ENCODE results near the gene STN1. TPM values are rescaled to one million over a fixed set of nuclear protein-coding genes. Genes with fewer than 3 reads are reported as not detected.
A peak's percentile ranks its signal among the peaks of the same experiment; 100 is the strongest.

The STN1 gene
- total and polyA plus RNA-seq, 5 experiments from 2014 or later = 41.8 to 103 (median 89.3) TPM

GRCh38 chr10:103942866-103943265, 24.9 kb upstream of the STN1 start:
- no peaks in the 10 kb centered on the region for H3K27me3 Mint-ChIP-seq
- POLR2A ChIA-PET = no interaction called here

GRCh38 chr10:103941801-103942200, 23.8 kb upstream of the STN1 start:
- Mint-ChIP-seq H3K36me3 (no peaks in the 10 kb centered on the region), H3K27ac (no peak overlapping the region), H3K9me3 (no peaks in the 10 kb centered on the region), H3K27me3 (no peaks in the 10 kb centered on the region), H3K4me1 (no peaks in the 10 kb centered on the region), H3K4me3 (no peak overlapping the region)
- ATAC-seq (no peak), DNase-seq (no peak)
- POLR2A ChIA-PET = no interaction called here

More at GRCh38 chr10:103942866-103943265, 24.9 kb upstream of the STN1 start:
- ATAC-seq (no peak), DNase-seq (no peak)
- Mint-ChIP-seq H3K4me1 (peaks cover 3% of the 10 kb centered on the region in 4 donors), H3K27ac (no peak overlapping the region), H3K36me3 (no peaks in the 10 kb centered on the region), H3K4me3 (no peak overlapping the region), H3K9me3 (no peaks in the 10 kb centered on the region)

- H3K27me3 Mint-ChIP-seq = no peaks in the 10 kb centered on the region
- H3K36me3 Mint-ChIP-seq = no peaks in the 10 kb centered on the region
- no peaks in the 10 kb centered on the region for H3K4me1 Mint-ChIP-seq
- DNase-seq = no peak
- POLR2A ChIA-PET = no interaction called here
- ATAC-seq = no peak
- no peak overlapping the region for H3K4me3 Mint-ChIP-seq
- H3K27ac Mint-ChIP-seq = no peak overlapping the region
- no peaks in the 10 kb centered on the region for H3K9me3 Mint-ChIP-seq
These were observed 21.5 kb upstream of the STN1 start for GRCh38 chr10:103939522-103939921.

GRCh38 chr10:103936022-103936421, 18.0 kb upstream of the STN1 start:
- no peak for ATAC-seq
- H3K27ac Mint-ChIP-seq = no peak overlapping the region
- H3K9me3 Mint-ChIP-seq = no peaks in the 10 kb centered on the region

GRCh38 chr10:103934308-103934707, 16.3 kb upstream of the STN1 start:
- DNase-seq (no peak), ATAC-seq (no peak)
- no peak overlapping the region for H3K4me3 Mint-ChIP-seq
- peaks cover 2 to 6% (median 4%) of the 10 kb centered on the region in 4 donors for H3K4me1 Mint-ChIP-seq
- H3K27ac Mint-ChIP-seq = no peak overlapping the region
- H3K36me3 Mint-ChIP-seq = no peaks in the 10 kb centered on the region
- no peaks in the 10 kb centered on the region for H3K9me3 Mint-ChIP-seq
- H3K27me3 Mint-ChIP-seq = no peaks in the 10 kb centered on the region
- POLR2A ChIA-PET = no interaction called here

More at GRCh38 chr10:103936022-103936421, 18.0 kb upstream of the STN1 start:
- POLR2A ChIA-PET = no interaction called here
- no peaks in the 10 kb centered on the region for H3K27me3 Mint-ChIP-seq
- no peaks in the 10 kb centered on the region for H3K4me1 Mint-ChIP-seq
- H3K4me3 Mint-ChIP-seq = no peak overlapping the region
- H3K36me3 Mint-ChIP-seq = no peaks in the 10 kb centered on the region
- no peak for DNase-seq

GRCh38 chr10:103933557-103934121, 15.7 kb upstream of the STN1 start:
- DNase-seq (no peak), ATAC-seq (no peak)
- Mint-ChIP-seq H3K9me3 (no peaks in the 10 kb centered on the region), H3K36me3 (no peaks in the 10 kb centered on the region), H3K4me1 (peaks cover 2 to 6% (median 4%) of the 10 kb centered on the region in 4 donors), H3K27ac (peak overlapping the region in 1 of 10 donors; percentile 41), H3K4me3 (no peak overlapping the region), H3K27me3 (no peaks in the 10 kb centered on the region)
- POLR2A ChIA-PET = no interaction called here

GRCh38 chr10:103932971-103933370, 15.0 kb upstream of the STN1 start:
- Mint-ChIP-seq H3K4me1 (peaks cover 2 to 6% (median 4%) of the 10 kb centered on the region in 4 donors), H3K9me3 (no peaks in the 10 kb centered on the region), H3K36me3 (no peaks in the 10 kb centered on the region), H3K4me3 (no peak overlapping the region), H3K27ac (no peak overlapping the region), H3K27me3 (no peaks in the 10 kb centered on the region)
- ATAC-seq (no peak), DNase-seq (no peak)
- POLR2A ChIA-PET = no interaction called here

GRCh38 chr10:103932271-103932670, 14.3 kb upstream of the STN1 start:
- no peaks in the 10 kb centered on the region for H3K36me3 Mint-ChIP-seq
- H3K4me1 Mint-ChIP-seq = peaks cover 2 to 6% (median 4%) of the 10 kb centered on the region in 4 donors
- ATAC-seq = no peak
- H3K4me3 Mint-ChIP-seq = no peak overlapping the region
- no peak for DNase-seq
- no peaks in the 10 kb centered on the region for H3K9me3 Mint-ChIP-seq
- peak overlapping the region in 1 of 10 donors; percentile 15 for H3K27ac Mint-ChIP-seq
- POLR2A ChIA-PET = no interaction called here
- no peaks in the 10 kb centered on the region for H3K27me3 Mint-ChIP-seq

- DNase-seq (no peak), ATAC-seq (no peak)
- Mint-ChIP-seq H3K27ac (no peak overlapping the region), H3K27me3 (no peaks in the 10 kb centered on the region), H3K4me1 (peaks cover 2 to 6% (median 4%) of the 10 kb centered on the region in 4 donors), H3K4me3 (no peak overlapping the region), H3K36me3 (no peaks in the 10 kb centered on the region), H3K9me3 (no peaks in the 10 kb centered on the region)
- POLR2A ChIA-PET = interaction anchor here (0.7 kb wide), 1 partner anchor 12 kb away, joined by 4 read pairs; no protein-coding TSS in a partner anchor
These were observed 13.6 kb upstream of the STN1 start for GRCh38 chr10:103931603-103932002.

- POLR2A ChIA-PET = interaction anchor here (0.6 kb wide), 1 partner anchor 183 kb away, joined by 4 read pairs; no protein-coding TSS in a partner anchor
- Mint-ChIP-seq H3K4me3 (no peak overlapping the region), H3K27ac (peak overlapping the region in 1 of 10 donors; percentile 13), H3K4me1 (peaks cover 2 to 6% (median 4%) of the 10 kb centered on the region in 4 donors), H3K27me3 (no peaks in the 10 kb centered on the region), H3K9me3 (no peaks in the 10 kb centered on the region), H3K36me3 (no peaks in the 10 kb centered on the region)
- no peak for ATAC-seq
- DNase-seq = no peak
These were observed 12.9 kb upstream of the STN1 start for GRCh38 chr10:103930881-103931280.

GRCh38 chr10:103930449-103930848, 12.5 kb upstream of the STN1 start:
- H3K27ac Mint-ChIP-seq = no peak overlapping the region
- POLR2A ChIA-PET = interaction anchor here (0.6 kb wide), 1 partner anchor 184 kb away, joined by 4 read pairs; no protein-coding TSS in a partner anchor
- H3K4me3 Mint-ChIP-seq = no peak overlapping the region
- ATAC-seq (no peak), DNase-seq (no peak)
- peaks cover 2 to 6% (median 4%) of the 10 kb centered on the region in 4 donors for H3K4me1 Mint-ChIP-seq
- no peaks in the 10 kb centered on the region for H3K9me3 Mint-ChIP-seq
- no peaks in the 10 kb centered on the region for H3K27me3 Mint-ChIP-seq
- no peaks in the 10 kb centered on the region for H3K36me3 Mint-ChIP-seq

- no peaks in the 10 kb centered on the region for H3K9me3 Mint-ChIP-seq
- ATAC-seq (no peak), DNase-seq (no peak)
- H3K27me3 Mint-ChIP-seq = no peaks in the 10 kb centered on the region
- no peaks in the 10 kb centered on the region for H3K36me3 Mint-ChIP-seq
- H3K4me1 Mint-ChIP-seq = peaks cover 2 to 6% (median 4%) of the 10 kb centered on the region in 4 donors
- H3K27ac Mint-ChIP-seq = no peak overlapping the region
- H3K4me3 Mint-ChIP-seq = no peak overlapping the region
- POLR2A ChIA-PET = no interaction called here
These were observed 11.5 kb upstream of the STN1 start for GRCh38 chr10:103929381-103929921.

GRCh38 chr10:103928784-103929183, 10.8 kb upstream of the STN1 start:
- H3K27me3 Mint-ChIP-seq = no peaks in the 10 kb centered on the region
- no peak overlapping the region for H3K27ac Mint-ChIP-seq
- ATAC-seq = no peak
- DNase-seq = no peak
- POLR2A ChIA-PET = no interaction called here
- H3K9me3 Mint-ChIP-seq = no peaks in the 10 kb centered on the region
- H3K4me3 Mint-ChIP-seq = no peak overlapping the region
- H3K4me1 Mint-ChIP-seq = peaks cover 2 to 6% (median 4%) of the 10 kb centered on the region in 4 donors
- H3K36me3 Mint-ChIP-seq = no peaks in the 10 kb centered on the region

Data from naive thymus-derived CD8-positive, alpha-beta T cell (primary cell).